Measurements from ENCODE around the gene DHRSX.

DNA sequence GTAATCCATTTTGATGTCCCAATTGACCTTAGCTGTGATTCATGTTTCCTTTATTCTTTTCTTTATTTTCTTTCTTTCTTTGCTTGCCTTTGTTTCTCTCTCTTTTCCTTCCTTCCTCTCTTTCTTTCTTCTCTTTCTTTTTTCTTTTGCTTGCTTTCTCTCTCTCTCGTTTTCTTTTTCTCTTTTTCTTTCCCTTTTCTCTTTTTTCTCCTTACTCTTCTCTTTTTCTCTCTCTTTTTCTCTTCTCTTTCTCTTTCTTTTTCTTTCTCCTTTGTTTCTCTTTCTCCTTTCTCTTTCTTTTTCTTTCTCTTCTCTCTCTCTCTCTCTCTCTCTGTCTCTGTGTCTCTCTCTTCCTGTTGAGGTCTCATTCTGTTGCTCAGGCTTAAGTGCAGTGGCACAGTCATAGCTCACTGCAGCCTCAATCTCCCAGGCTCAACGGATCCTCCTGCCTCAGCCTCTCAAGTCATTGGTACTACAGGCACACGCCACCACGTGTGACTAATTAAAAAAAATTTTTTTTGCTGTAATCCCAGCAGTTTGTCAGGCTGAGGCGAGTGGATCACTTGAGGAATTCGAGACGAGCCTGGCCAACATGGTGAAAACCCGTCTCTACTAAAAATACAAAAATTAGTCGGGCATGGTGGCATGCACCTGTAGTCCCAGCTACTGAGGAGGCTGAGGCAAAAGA is 8.0 kb upstream of the DHRSX start:
- TF ChIP-seq CTCF (IDR thresholded peaks at IDR 0.05) (no peak), SREBF2 (IDR thresholded peaks at IDR 0.05) (no peak), RNF2 (IDR thresholded peaks at IDR 0.05; ENCODE audit: borderline replicate concordance, low read depth) (no peak), BHLHE40 (IDR thresholded peaks at IDR 0.05; ENCODE audit: low read depth, low read length) (no peak), SMC3 (IDR thresholded peaks at IDR 0.05) (no peak), EP300 (IDR thresholded peaks at IDR 0.05) (no peak), MAZ (IDR thresholded peaks at IDR 0.05; ENCODE audit: borderline replicate concordance, low read depth, low read length) (no peak), RAD21 (conservative IDR thresholded peaks at IDR 0.05 in 1 of 2, IDR thresholded peaks at IDR 0.05 in 1 of 2) (no peak), POLR2A (IDR thresholded peaks at IDR 0.05; ENCODE audit: low read length) (no peak), JUNB (IDR thresholded peaks at IDR 0.05) (no peak), RCOR1 (IDR thresholded peaks at IDR 0.05; ENCODE audit: low read depth, low read length) (no peak), CHD2 (IDR thresholded peaks at IDR 0.05; ENCODE audit: low read length, partially characterized antibody) (no peak)
- TF ChIP-seq, protein P1, sequence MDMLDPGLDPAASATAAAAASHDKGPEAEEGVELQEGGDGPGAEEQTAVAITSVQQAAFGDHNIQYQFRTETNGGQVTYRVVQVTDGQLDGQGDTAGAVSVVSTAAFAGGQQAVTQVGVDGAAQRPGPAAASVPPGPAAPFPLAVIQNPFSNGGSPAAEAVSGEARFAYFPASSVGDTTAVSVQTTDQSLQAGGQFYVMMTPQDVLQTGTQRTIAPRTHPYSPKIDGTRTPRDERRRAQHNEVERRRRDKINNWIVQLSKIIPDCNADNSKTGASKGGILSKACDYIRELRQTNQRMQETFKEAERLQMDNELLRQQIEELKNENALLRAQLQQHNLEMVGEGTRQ (IDR thresholded peaks at IDR 0.05) = no peak

Data from A549 (cell line).